Neural progenitor cell (in vitro differentiated cells): Measurements from ENCODE around the gene KRTAP12-1.

Experiments
- EZH2 ChIP-seq: fragments of 200-600 bp; sonication (generic); IDR thresholded peaks from 2 replicates; pipeline ENCODE4 v1.6.1; 2017; ENCODE audit warnings: antibody characterized with exemption, mild to moderate bottlenecking, moderate library complexity
- EZH2phosphoT487 ChIP-seq: fragments of 200-600 bp; sonication (generic); IDR thresholded peaks from 2 replicates; pipeline ENCODE4 v1.6.1; 2017; ENCODE audit warnings: antibody characterized with exemption
- TF ChIP-seq, protein P1 (sequence below): fragments of 200-600 bp; sonication (generic); IDR thresholded peaks from 2 replicates; pipeline ENCODE4 v1.5.1; 2017; ENCODE audit warnings: antibody characterized with exemption, mild to moderate bottlenecking

DNA sequence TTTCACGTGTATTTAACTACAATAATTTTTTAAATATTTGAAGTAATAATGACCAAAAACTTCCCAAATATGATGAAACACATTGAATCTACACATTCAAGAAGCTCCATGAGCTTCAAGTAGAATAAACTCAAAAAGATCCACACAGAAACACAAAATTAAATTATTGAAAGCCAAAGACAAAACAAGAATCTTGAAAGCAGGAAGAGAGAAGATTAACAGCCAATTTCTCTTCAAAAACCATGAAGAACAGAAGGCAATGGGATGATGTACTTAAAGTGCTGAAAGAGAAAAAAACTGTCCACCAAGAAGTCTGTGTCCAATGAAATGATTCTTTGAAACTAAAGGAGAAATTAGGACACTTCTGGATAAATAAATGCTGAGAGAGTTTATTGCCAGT is 49.9 kb downstream of the KRTAP12-1 start:
- TF ChIP-seq, protein P1, sequence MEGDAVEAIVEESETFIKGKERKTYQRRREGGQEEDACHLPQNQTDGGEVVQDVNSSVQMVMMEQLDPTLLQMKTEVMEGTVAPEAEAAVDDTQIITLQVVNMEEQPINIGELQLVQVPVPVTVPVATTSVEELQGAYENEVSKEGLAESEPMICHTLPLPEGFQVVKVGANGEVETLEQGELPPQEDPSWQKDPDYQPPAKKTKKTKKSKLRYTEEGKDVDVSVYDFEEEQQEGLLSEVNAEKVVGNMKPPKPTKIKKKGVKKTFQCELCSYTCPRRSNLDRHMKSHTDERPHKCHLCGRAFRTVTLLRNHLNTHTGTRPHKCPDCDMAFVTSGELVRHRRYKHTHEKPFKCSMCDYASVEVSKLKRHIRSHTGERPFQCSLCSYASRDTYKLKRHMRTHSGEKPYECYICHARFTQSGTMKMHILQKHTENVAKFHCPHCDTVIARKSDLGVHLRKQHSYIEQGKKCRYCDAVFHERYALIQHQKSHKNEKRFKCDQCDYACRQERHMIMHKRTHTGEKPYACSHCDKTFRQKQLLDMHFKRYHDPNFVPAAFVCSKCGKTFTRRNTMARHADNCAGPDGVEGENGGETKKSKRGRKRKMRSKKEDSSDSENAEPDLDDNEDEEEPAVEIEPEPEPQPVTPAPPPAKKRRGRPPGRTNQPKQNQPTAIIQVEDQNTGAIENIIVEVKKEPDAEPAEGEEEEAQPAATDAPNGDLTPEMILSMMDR: no peak
- no peak for TF ChIP-seq EZH2phosphoT487
- TF ChIP-seq EZH2: no peak
